Tibial nerve (tissue), 4 donors: Measurements from ENCODE around the gene ARHGEF11.

Source experiments
- EP300 ChIP-seq, 2 donors: sonication (generic); formaldehyde crosslinking; IDR thresholded peaks; one replicate each; pipeline ENCODE4 v1.6.1; 2017; ENCODE audit warnings: antibody characterized with exemption in 2 of 2, mild to moderate bottlenecking in 1 of 2
- POLR2A ChIP-seq, 2 donors: fragments of 450-650 bp; IDR thresholded peaks; one replicate each; pipeline ENCODE4 v1.6.1; 2017; ENCODE audit warnings: antibody characterized with exemption in 2 of 2, mild to moderate bottlenecking in 2 of 2, moderate library complexity in 2 of 2
- TF ChIP-seq, protein P1 (sequence below), 5 experiments: fragments of 200-600 bp in 3 of 5; fragments of 450-650 bp in 2 of 5; sonication (generic) in 3 of 5; IDR thresholded peaks; one replicate each; pipeline ENCODE4 v1.5.1; 2016 to 2019; ENCODE audit warnings: antibody characterized with exemption in 5 of 5, mild to moderate bottlenecking in 3 of 5, moderate library complexity in 2 of 5

DNA sequence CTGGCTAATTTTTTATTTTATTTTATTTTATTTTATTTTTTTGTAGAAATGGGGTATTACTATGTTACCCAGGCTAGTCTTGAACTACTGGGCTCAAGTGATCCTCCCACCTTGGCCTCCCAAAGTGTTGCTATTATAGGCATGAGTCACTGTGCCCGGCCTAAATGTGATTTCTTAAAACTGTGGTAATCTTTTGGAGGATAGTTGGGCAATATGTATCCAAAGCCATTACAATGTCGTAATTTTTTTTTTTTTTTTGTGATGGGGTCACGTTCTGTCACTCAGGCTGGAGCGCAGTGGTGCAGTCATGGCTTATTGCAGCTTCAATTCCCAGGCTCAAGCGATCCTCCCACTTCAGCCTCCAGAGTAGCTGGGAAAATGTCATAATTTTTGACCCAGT, 39.9 kb upstream of the ARHGEF11 start:
- TF ChIP-seq, protein P1, sequence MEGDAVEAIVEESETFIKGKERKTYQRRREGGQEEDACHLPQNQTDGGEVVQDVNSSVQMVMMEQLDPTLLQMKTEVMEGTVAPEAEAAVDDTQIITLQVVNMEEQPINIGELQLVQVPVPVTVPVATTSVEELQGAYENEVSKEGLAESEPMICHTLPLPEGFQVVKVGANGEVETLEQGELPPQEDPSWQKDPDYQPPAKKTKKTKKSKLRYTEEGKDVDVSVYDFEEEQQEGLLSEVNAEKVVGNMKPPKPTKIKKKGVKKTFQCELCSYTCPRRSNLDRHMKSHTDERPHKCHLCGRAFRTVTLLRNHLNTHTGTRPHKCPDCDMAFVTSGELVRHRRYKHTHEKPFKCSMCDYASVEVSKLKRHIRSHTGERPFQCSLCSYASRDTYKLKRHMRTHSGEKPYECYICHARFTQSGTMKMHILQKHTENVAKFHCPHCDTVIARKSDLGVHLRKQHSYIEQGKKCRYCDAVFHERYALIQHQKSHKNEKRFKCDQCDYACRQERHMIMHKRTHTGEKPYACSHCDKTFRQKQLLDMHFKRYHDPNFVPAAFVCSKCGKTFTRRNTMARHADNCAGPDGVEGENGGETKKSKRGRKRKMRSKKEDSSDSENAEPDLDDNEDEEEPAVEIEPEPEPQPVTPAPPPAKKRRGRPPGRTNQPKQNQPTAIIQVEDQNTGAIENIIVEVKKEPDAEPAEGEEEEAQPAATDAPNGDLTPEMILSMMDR (IDR thresholded peaks at IDR 0.05) = no peak
- TF ChIP-seq EP300 (IDR thresholded peaks at IDR 0.05) (no peak), POLR2A (IDR thresholded peaks at IDR 0.05) (no peak)
